GM18951 (cell line): ENCODE data around the gene BAZ2B.

Experiments used
- POLR2A ChIP-seq: IDR thresholded peaks from 4 replicates; pipeline ENCODE4 v1.6.1; 2011; ENCODE audit warnings: mild to moderate bottlenecking; ENCODE audit not compliant: insufficient read length, insufficient read depth; ENCODE audit errors: extremely low read depth
- in situ Hi-C: fragments of 300-500 bp; cut with MboI; formaldehyde crosslinking; loops from one replicate; pipeline ENCODE4 v1.12.0; 2022; ENCODE audit warnings: low sequenced_read_pairs, mixed read lengths, inconsistent platforms; ENCODE audit not compliant: unreplicated experiment

The BAZ2B gene

GRCh38 chr2:159616286-159616701, at the start of gene BAZ2B:
Gene BAZ2B (minus strand): TSS chr2:159616548. CDS start chr2:159478719, 137,829 bp downstream.
- no peak for TF ChIP-seq POLR2A
- in situ Hi-C loops, result no loop called here

GRCh38 chr2:159661286-159661685, 44.9 kb upstream of the BAZ2B start:
- no peak for TF ChIP-seq POLR2A
- in situ Hi-C loops, result no loop called here

GRCh38 chr2:159658881-159659873, 42.8 kb upstream of the BAZ2B start:
- no peak for TF ChIP-seq POLR2A
- in situ Hi-C loops, result no loop called here

- in situ Hi-C loops, result no loop called here
These were observed 37.6 kb upstream of the BAZ2B start for GRCh38 chr2:159653962-159654361.

GRCh38 chr2:159651884-159652283, 35.5 kb upstream of the BAZ2B start:
- in situ Hi-C loops, result no loop called here
- TF ChIP-seq POLR2A, result no peak

More at GRCh38 chr2:159653962-159654361, 37.6 kb upstream of the BAZ2B start:
- no peak for TF ChIP-seq POLR2A

- in situ Hi-C loops, result no loop called here
- no peak for TF ChIP-seq POLR2A
These were observed 34.2 kb upstream of the BAZ2B start for GRCh38 chr2:159650574-159650973.

GRCh38 chr2:159648643-159649042, 32.3 kb upstream of the BAZ2B start:
- TF ChIP-seq POLR2A, result no peak
- in situ Hi-C loops, result no loop called here

GRCh38 chr2:159647667-159648066, 31.3 kb upstream of the BAZ2B start:
- in situ Hi-C loops, result no loop called here
- TF ChIP-seq POLR2A, result no peak

GRCh38 chr2:159640176-159640575, 23.8 kb upstream of the BAZ2B start:
- no peak for TF ChIP-seq POLR2A
- in situ Hi-C loops, result no loop called here

GRCh38 chr2:159639712-159640111, 23.4 kb upstream of the BAZ2B start:
- no peak for TF ChIP-seq POLR2A
- in situ Hi-C loops, result no loop called here

GRCh38 chr2:159639071-159639470, 22.7 kb upstream of the BAZ2B start:
- in situ Hi-C loops, result no loop called here
- TF ChIP-seq POLR2A, result no peak

GRCh38 chr2:159637988-159638501, 21.7 kb upstream of the BAZ2B start:
- in situ Hi-C loops, result no loop called here
- no peak for TF ChIP-seq POLR2A

- in situ Hi-C loops, result no loop called here
- TF ChIP-seq POLR2A, result no peak
These were observed 20.9 kb upstream of the BAZ2B start for GRCh38 chr2:159637240-159637639.
